Naive thymus-derived CD4-positive, alpha-beta T cell (primary cell): ENCODE measurements around the gene IFNL4. TPM values are rescaled to one million over a fixed set of nuclear protein-coding genes. Genes with fewer than 3 reads are reported as not detected.
"Not testable (repeated sequence)": the region's sequence is repeated elsewhere in the genome, so short reads cannot be mapped to it uniquely, and the experiment has no call there.

Experiments used
- ATAC-seq: fragments of 150-1000 bp; cut with Tn5 transposase; 2 replicates; pipeline ENCODE4 v1.10.0; 2021; ENCODE audit warnings: mild to moderate bottlenecking, moderate library complexity
- CTCF ChIA-PET: fragments of 350-600 bp; sonication (Branson Sonifier 250); formaldehyde crosslinking; loops from one replicate; lab custom pipeline; 2021; ENCODE audit warnings: antibody characterized with exemption; lab: Charles Lee
- POLR2A ChIA-PET: fragments of 350-600 bp; sonication (Branson Sonifier 250); formaldehyde crosslinking; loops from one replicate; lab custom pipeline; 2021; ENCODE audit warnings: antibody characterized with exemption, inconsistent platforms; lab: Charles Lee
- DNase-seq, 9 donors: peaks; one replicate each; pipeline versions ENCODE4 v3.0.0 to v3.0.0-alpha.2; 2020 to 2022; ENCODE audit warnings: mixed read lengths in 1 of 9
- H3K27ac ChIP-seq: one replicate; pipeline ENCODE4 v1.7.0; 2013; ENCODE audit warnings: mild to moderate bottlenecking, low read depth, low read length, moderate library complexity
- H3K27me3 ChIP-seq, 2 donors: one replicate each; pipeline ENCODE4 v1.7.0; 2013; ENCODE audit warnings: low read length in 2 of 2, mild to moderate bottlenecking in 2 of 2, moderate library complexity in 2 of 2; ENCODE audit not compliant: control insufficient read depth in 2 of 2, insufficient read depth in 2 of 2
- H3K36me3 ChIP-seq, 3 experiments: 1 replicate in 2 of 3; 2 replicates in 1 of 3; pipeline ENCODE4 v1.7.0; 2013; ENCODE audit warnings: low read length in 3 of 3, mild to moderate bottlenecking in 3 of 3, moderate library complexity in 1 of 3; ENCODE audit not compliant: insufficient read depth in 3 of 3, control insufficient read depth in 2 of 3
- H3K4me1 ChIP-seq, 2 donors: one replicate each; pipeline ENCODE4 v1.7.0; 2013; ENCODE audit warnings: low read length in 2 of 2, mild to moderate bottlenecking in 2 of 2, moderate library complexity in 1 of 2; ENCODE audit not compliant: control insufficient read depth in 2 of 2, insufficient read depth in 2 of 2
- H3K4me3 ChIP-seq: 2 replicates; pipeline ENCODE4 v1.7.0; 2013; ENCODE audit warnings: mild to moderate bottlenecking, low read length
- H3K9me3 ChIP-seq, 3 experiments: 1 replicate in 2 of 3; 2 replicates in 1 of 3; pipeline ENCODE4 v1.7.0; 2013; ENCODE audit warnings: low read length in 3 of 3; ENCODE audit not compliant: control insufficient read depth in 2 of 3
- H3K27ac Mint-ChIP-seq, 9 donors: one replicate each; pipeline ENCODE4 v1.8.0; 2020 to 2022; ENCODE audit warnings: mixed read lengths in 9 of 9, mild to moderate bottlenecking in 8 of 9, moderate library complexity in 5 of 9, inconsistent platforms in 2 of 9
- H3K27me3 Mint-ChIP-seq, 5 donors: one replicate each; pipeline ENCODE4 v1.8.0; 2021 to 2022; ENCODE audit warnings: mixed read lengths in 5 of 5, mild to moderate bottlenecking in 1 of 5
- H3K36me3 Mint-ChIP-seq, 5 donors: one replicate each; pipeline ENCODE4 v1.8.0; 2020 to 2022; ENCODE audit warnings: mixed read lengths in 5 of 5, mild to moderate bottlenecking in 3 of 5, inconsistent platforms in 1 of 5
- H3K4me1 Mint-ChIP-seq, 7 donors: one replicate each; pipeline ENCODE4 v1.8.0; 2020 to 2022; ENCODE audit warnings: mixed read lengths in 7 of 7, mild to moderate bottlenecking in 3 of 7, inconsistent platforms in 1 of 7
- H3K4me3 Mint-ChIP-seq, 10 donors: one replicate each; pipeline ENCODE4 v1.8.0; 2020 to 2022; ENCODE audit warnings: mild to moderate bottlenecking in 10 of 10, mixed read lengths in 10 of 10, moderate library complexity in 6 of 10, inconsistent platforms in 2 of 10
- H3K9me3 Mint-ChIP-seq, 11 donors: one replicate each; pipeline ENCODE4 v1.8.0; 2020 to 2022; ENCODE audit warnings: mixed read lengths in 11 of 11, mild to moderate bottlenecking in 4 of 11, inconsistent platforms in 1 of 11, moderate library complexity in 1 of 11
- intact Hi-C, 2 donors: fragments of 100-400 bp; cut with micrococcal nuclease; formaldehyde crosslinking; loops; one replicate each; pipeline ENCODE4 v1.15.1; 2023
- polyA plus RNA-seq, 2 donors: library from polyadenylated mRNA; unstranded; fragments of 300-500 nt; fragmentation: Illumina TruSeq; gene quantifications; one replicate each; pipeline ENCODE4 v1.2.3, GENCODE V29; 2021
- total RNA-seq, 6 experiments: library from RNA in 5 of 6; stranded (reverse) in 5 of 6; gene quantifications; 1 replicate in 5 of 6; 2 replicates in 1 of 6; pipeline ENCODE4 v1.2.3 and lab custom pipeline; 2021 to 2026

IFNL4 gene
- total and polyA plus RNA-seq, 7 experiments from 2014 or later: not detected

- Histone ChIP-seq H3K36me3 (no peaks in the 10 kb centered on the region), H3K27ac (no peak overlapping the region), H3K9me3 (no peaks in the 10 kb centered on the region), H3K27me3 (no peaks in the 10 kb centered on the region), H3K4me1 (no peaks in the 10 kb centered on the region), H3K4me3 (no peak overlapping the region)
- ATAC-seq (no peak), DNase-seq (no peak)
- CTCF ChIA-PET: no interaction called here
- Mint-ChIP-seq H3K4me3 (no peak overlapping the region), H3K9me3 (peaks cover 0 to 2% (median 0%) of the 10 kb centered on the region in 11 donors), H3K36me3 (no peaks in the 10 kb centered on the region), H3K4me1 (peaks cover 2 to 22% (median 11%) of the 10 kb centered on the region in 7 donors), H3K27ac (no peak overlapping the region), H3K27me3 (peaks cover 4 to 32% (median 6%) of the 10 kb centered on the region in 5 donors)
- POLR2A ChIA-PET: no interaction called here
- intact Hi-C loops: no loop called here
Observed at GRCh38 chr19:39251081-39251480, 2.4 kb upstream of the IFNL4 start.

DNA sequence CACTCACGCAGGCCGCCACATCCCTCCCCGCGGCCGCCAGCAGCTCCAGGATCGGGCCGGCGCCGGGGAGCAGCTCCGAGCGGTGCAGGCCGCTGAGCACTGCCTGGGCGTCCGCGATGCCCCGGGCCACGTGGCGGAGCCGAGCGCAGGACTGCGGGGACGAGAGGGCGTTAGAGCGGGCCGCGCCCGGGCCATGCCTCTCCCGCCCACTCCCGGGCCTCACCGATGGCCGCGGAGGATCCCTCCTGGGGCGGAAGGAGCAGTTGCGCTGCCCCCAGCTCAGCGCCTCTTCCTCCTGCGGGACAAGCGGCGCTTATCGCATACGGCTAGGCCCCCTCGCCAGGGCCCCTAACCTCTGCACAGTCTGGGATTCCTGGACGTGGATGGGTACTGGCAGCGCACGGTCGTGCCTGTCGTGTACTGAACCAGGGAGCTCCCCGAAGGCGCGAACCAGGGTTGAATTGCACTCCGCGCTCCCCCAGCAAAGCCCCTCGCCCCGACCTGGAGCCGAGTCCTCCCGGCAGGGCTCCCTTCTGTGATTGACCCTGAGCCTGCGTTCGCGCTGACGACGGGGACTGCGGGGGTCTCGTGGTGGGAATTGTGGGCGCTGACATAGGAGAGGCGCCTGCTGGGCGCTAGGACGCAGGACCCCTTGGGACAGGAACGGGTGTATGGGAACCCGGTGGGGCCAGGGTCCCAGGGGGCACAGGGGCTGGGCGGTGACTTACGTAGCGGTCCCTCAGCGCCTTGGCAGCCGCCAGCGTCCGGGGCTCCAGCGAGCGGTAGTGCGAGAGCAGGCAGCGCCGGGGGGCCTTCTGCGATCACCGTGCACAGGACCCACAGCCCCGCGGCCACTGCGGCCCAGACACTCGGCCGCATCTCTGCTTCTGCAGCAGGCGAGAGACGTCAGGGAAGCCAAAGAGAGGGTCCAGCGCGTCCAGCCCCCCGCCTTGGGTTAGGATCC is 673 bp downstream of the IFNL4 start:
- ChIA-PET CTCF (no interaction called here), POLR2A (no interaction called here)
- Mint-ChIP-seq H3K27ac (no peak overlapping the region), H3K4me3 (no peak overlapping the region), H3K4me1 (peaks cover 2 to 17% (median 11%) of the 10 kb centered on the region in 7 donors), H3K27me3 (peaks cover 4 to 30% (median 6%) of the 10 kb centered on the region in 5 donors), H3K36me3 (no peaks in the 10 kb centered on the region), H3K9me3 (no peaks in the 10 kb centered on the region)
- no peaks in the 10 kb centered on the region for H3K4me1 ChIP-seq
- no peak overlapping the region for H3K27ac ChIP-seq
- no peak overlapping the region for H3K4me3 ChIP-seq
- peak; percentile 46 for ATAC-seq
- no peaks in the 10 kb centered on the region for H3K9me3 ChIP-seq
- no peaks in the 10 kb centered on the region for H3K36me3 ChIP-seq
- intact Hi-C loops: no loop called here
- H3K27me3 ChIP-seq: no peaks in the 10 kb centered on the region
- peak in 1 of 9 donors; percentile 11 for DNase-seq

GRCh38 chr19:39246951-39247669 is 1.5 kb downstream of the IFNL4 start:
- Histone ChIP-seq H3K36me3 (no peaks in the 10 kb centered on the region), H3K9me3 (no peaks in the 10 kb centered on the region), H3K4me1 (no peaks in the 10 kb centered on the region), H3K27ac (no peak overlapping the region), H3K27me3 (no peaks in the 10 kb centered on the region), H3K4me3 (no peak overlapping the region)
- Mint-ChIP-seq H3K4me1 (peaks cover 2 to 9% (median 7%) of the 10 kb centered on the region in 7 donors), H3K27ac (no peak overlapping the region), H3K27me3 (peaks cover 4 to 30% (median 6%) of the 10 kb centered on the region in 5 donors), H3K36me3 (no peaks in the 10 kb centered on the region), H3K4me3 (peak overlapping the region in 6 of 10 donors; percentile 41 to 64 (median 48)), H3K9me3 (no peaks in the 10 kb centered on the region)
- CTCF ChIA-PET: no interaction called here
- POLR2A ChIA-PET: no interaction called here
- intact Hi-C loops: no loop called here
- ATAC-seq (peak; percentile 69), DNase-seq (peak in 6 of 9 donors; percentile 12 to 36 (median 24))

GRCh38 chr19:39245166-39245565 is 3.5 kb downstream of the IFNL4 start:
- H3K36me3 ChIP-seq, H3K4me3 Mint-ChIP-seq, intact Hi-C loops, DNase-seq, H3K4me3 ChIP-seq, H3K4me1 Mint-ChIP-seq, H3K27me3 ChIP-seq, H3K36me3 Mint-ChIP-seq, H3K4me1 ChIP-seq, CTCF ChIA-PET, POLR2A ChIA-PET, H3K27ac ChIP-seq, H3K27ac Mint-ChIP-seq, H3K9me3 Mint-ChIP-seq, H3K9me3 ChIP-seq: not testable (repeated sequence)
- peaks cover 4 to 22% (median 6%) of the 10 kb centered on the region in 5 donors for H3K27me3 Mint-ChIP-seq
- ATAC-seq: peak; percentile 46

DNA sequence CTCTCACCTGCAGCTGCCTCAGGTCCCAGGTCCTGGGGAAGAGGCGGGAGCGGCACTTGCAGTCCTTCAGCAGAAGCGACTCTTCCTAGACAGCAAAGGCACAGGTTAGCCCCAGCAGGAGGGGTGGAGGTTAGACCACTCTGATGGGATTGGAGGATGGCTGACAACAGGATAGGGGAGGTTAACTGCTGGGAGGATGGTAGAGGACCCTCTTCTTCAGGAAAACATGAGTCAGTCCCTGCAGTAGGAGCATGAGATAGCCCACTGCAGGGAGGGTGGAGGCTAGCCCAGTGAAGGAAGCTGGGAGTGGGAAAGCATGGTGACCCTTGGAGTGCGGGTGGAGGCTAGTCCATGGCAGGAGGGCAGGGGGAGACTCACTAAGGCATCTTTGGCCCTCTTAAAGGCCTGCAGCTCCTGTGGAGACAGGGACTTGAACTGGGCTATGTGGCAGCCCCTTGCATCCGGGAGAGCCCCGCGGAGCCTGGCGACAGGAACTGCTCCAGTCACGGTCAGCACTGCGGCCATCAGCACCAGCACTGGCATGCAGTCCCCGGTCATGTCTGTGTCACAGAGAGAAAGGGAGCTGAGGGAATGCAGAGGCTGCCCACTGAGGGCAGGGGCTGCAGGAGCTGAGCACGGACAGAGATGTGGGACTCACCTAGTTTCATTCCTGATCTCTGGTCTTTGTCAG is 4.1 kb downstream of the IFNL4 start, which contains the start of gene IFNL3:
TSS of gene IFNL3 (minus strand) at position 597 of the 691 bp plus-strand sequence. CDS start at position 558, 39 bp downstream.
- not testable (repeated sequence) for H3K4me3 Mint-ChIP-seq, H3K36me3 Mint-ChIP-seq, H3K27ac Mint-ChIP-seq

GRCh38 chr19:39243741-39244140 is 4.9 kb downstream of the IFNL4 start:
- H3K36me3 Mint-ChIP-seq, intact Hi-C loops, CTCF ChIA-PET, H3K27me3 ChIP-seq, H3K9me3 Mint-ChIP-seq, DNase-seq, H3K9me3 ChIP-seq, H3K36me3 ChIP-seq, H3K4me3 Mint-ChIP-seq, POLR2A ChIA-PET, H3K4me3 ChIP-seq, H3K27ac Mint-ChIP-seq, H3K27ac ChIP-seq, H3K4me1 Mint-ChIP-seq, H3K4me1 ChIP-seq: not testable (repeated sequence)
- H3K27me3 Mint-ChIP-seq: peaks cover under 1 to 12% (median under 1%) of the 10 kb centered on the region in 5 donors
- ATAC-seq: peak; percentile 14

More for the DNA sequence above, 4.1 kb downstream of the IFNL4 start, which contains the start of gene IFNL3:
- H3K4me1 ChIP-seq, H3K9me3 Mint-ChIP-seq, CTCF ChIA-PET, ATAC-seq, intact Hi-C loops, DNase-seq, POLR2A ChIA-PET, H3K27ac ChIP-seq, H3K4me3 ChIP-seq, H3K36me3 ChIP-seq, H3K27me3 ChIP-seq, H3K9me3 ChIP-seq, H3K4me1 Mint-ChIP-seq: not testable (repeated sequence)
- H3K27me3 Mint-ChIP-seq: peaks cover 4 to 19% (median 6%) of the 10 kb centered on the region in 5 donors
